AG04449 (cell line): ENCODE data around the gene ATAD3A.

Experiments
- CTCF ChIA-PET: fragments of 350-600 bp; formaldehyde crosslinking; extraction: SDS; loops from one replicate; lab custom pipeline; 2021; ENCODE audit warnings: antibody characterized with exemption; lab: Yijun Ruan, JAX
- POLR2A ChIA-PET: fragments of 400-600, 350-600 bp; formaldehyde crosslinking; extraction: SDS; loops from one replicate; lab custom pipeline; 2020; ENCODE audit warnings: antibody characterized with exemption, inconsistent platforms; lab: Yijun Ruan, JAX
- DNase-seq: peaks from one replicate; pipeline ENCODE4 v3.0.0-alpha.2; 2010; ENCODE audit warnings: low read depth, low spot score
- H3K4me3 ChIP-seq: 2 replicates; pipeline ENCODE4 v1.5.1; 2011; ENCODE audit warnings: low read depth, mild to moderate bottlenecking, control low read depth, low read length
- CTCF ChIP-seq: IDR thresholded peaks from one replicate; pipeline ENCODE4 v1.5.1; 2011; ENCODE audit warnings: mild to moderate bottlenecking, moderate library complexity, low read length, control low read depth, inconsistent platforms; ENCODE audit not compliant: insufficient read depth; ENCODE audit errors: missing control alignments

Gene ATAD3A

GRCh38 chr1:1574721-1575537 lies 63.0 kb downstream of the ATAD3A start, which contains the start of gene SSU72:
Gene SSU72, minus strand, starts transcription at chr1:1574863. Its CDS starts 306 bp downstream, at chr1:1574557.
- H3K4me3 ChIP-seq: peak within 1 kb of the TSS; percentile 98
- POLR2A ChIA-PET: no interaction called here
- peak; percentile 54 for DNase-seq
- CTCF ChIA-PET: no interaction called here
- no peak for TF ChIP-seq CTCF

- DNase-seq: no peak
- ChIA-PET POLR2A (interaction anchor here (0.6 kb wide), 1 partner anchor 192 kb away, joined by 3 read pairs; no protein-coding TSS in a partner anchor), CTCF (no interaction called here)
These were observed 65.5 kb downstream of the ATAD3A start for GRCh38 chr1:1577367-1578011.

GRCh38 chr1:1578371-1578940 lies 66.5 kb downstream of the ATAD3A start:
- H3K4me3 ChIP-seq: no peak overlapping the region
- no peak for DNase-seq
- CTCF ChIA-PET: no interaction called here
- POLR2A ChIA-PET: interaction anchor here (0.6 kb wide), 1 partner anchor 193 kb away, joined by 3 read pairs; no protein-coding TSS in a partner anchor
- no peak for TF ChIP-seq CTCF

More at GRCh38 chr1:1577367-1578011, 65.5 kb downstream of the ATAD3A start:
- H3K4me3 ChIP-seq: no peak overlapping the region
- no peak for TF ChIP-seq CTCF

- CTCF ChIA-PET: no interaction called here
- no peak for DNase-seq
- H3K4me3 ChIP-seq: no peak overlapping the region
- POLR2A ChIA-PET: no interaction called here
- TF ChIP-seq CTCF: no peak
These were observed 70.8 kb downstream of the ATAD3A start for GRCh38 chr1:1582585-1583346.

- TF ChIP-seq CTCF: no peak
- CTCF ChIA-PET: no interaction called here
- no peak for DNase-seq
- no peak overlapping the region for H3K4me3 ChIP-seq
- POLR2A ChIA-PET: no interaction called here
These were observed 71.5 kb downstream of the ATAD3A start for GRCh38 chr1:1583347-1584010.
